NCI-H510A (cell line): ENCODE data around the gene BRICD5.

Experiments used
- DNase-seq: peaks from one replicate; lab custom pipeline; 2025; lab: John Stamatoyannopoulos, UW

Gene BRICD5

DNA sequence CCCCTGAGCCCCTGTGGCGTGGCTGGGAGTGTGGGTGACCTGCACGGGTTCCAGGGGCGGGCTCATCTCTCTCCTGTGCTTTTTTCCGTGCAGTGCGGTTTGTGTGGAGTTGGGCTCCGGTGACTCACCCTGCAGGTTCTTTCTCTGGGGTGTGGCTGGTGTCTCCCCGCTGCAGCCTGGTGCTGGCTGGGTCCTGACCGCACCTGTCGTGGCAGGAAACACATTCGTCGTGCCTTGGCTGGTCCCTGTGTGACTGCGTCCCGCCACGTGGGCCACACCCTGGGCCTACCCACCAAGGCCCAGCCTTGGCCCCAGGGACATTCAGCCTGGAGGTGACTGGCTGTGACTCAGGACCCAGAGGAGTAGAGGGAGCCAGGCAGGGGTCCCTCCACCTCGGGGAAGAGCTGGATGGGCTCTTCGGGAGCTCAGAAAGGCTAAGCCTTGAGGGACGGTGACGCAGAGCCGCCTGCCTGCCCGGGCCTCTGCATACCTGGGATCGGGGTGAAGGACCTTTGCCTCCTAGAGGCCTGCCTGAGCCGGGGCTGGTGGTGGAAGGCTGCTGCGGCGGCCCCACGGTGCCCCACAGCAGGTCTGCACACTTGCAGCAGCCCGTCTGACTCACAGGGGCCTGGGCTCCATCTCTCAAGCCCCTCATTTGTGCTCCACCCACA is 47.3 kb downstream of the BRICD5 start:
- DNase-seq: no peak

DNA sequence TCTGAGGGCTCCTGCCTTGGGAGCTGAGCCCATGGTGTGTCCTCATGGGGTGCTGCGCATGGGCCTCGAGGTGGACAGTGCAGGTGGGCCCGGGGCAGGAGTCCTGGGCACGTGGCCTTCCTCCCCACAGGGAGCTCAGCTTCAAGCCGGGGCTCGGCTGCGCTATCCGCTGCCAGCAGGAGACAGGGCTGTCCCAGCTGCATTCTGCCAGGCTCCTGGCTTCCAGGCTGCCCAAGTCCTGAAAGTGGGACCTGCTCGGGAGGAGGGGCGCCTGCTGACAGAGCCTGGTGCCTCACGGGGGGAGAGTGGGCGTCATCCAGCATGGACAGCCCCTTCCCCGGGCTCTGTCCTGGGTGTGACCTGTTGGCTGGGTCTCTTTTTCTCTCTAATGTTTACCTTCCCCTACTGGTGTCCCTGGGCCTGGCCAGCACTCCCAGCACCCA is 48.0 kb downstream of the BRICD5 start:
- DNase-seq: no peak

DNA sequence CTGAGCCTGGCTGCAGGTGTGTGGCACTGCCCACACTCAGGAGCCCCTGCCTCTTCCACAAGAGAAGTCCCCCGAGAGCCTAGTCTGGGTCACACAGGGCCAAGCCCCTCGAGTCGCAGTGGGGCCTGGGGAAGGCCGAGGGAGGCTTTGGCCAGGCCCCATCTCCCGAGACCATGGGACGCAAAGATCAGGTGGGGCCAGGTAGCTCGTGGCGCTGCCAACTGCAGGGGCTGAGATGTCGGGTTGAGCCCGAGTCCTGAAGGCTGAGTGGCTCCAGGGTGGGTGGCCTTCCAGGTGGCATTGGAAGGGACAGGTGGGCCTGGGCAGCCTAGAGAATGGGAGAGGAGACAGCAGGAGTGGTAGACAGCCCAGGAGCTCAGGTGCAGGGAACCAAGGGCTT is 48.8 kb downstream of the BRICD5 start:
- DNase-seq: no peak

DNA sequence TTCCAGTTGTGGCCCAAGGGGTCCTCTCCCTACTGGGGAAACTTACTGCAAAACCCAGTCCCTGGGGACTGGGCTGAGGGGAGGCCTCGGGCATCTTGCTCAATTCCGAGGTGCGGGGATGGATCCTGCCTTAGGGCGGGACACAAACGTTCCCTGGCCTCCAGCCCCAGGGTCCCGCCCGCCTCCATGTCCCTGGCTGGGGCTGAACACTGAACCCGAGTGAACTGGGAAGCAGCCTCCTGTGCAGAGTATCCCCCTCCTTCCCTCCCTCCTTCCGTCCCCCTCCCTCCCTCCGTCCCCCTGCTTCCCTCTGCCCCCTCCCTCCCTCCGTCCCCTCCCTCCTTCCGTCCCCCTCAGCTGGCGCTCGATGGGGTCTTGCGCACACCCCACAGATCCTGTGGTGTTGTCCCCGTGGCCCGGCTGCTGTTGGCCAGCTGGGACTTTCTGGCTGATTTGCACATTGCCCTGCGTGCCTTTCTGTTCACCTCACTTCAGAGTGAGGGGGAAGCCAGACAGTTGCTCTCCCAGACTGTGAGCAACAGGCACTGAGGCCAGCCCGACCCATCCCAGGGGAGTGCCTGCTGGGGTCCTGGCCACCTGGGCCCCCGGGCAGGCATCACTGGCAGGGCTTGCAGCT is 49.6 kb downstream of the BRICD5 start:
- DNase-seq: no peak
